Measurements from ENCODE around the gene MTOR. TPM values are rescaled to one million over a fixed set of nuclear protein-coding genes. Genes with fewer than 3 reads are reported as not detected.
"Not testable (repeated sequence)": the region's sequence is repeated elsewhere in the genome, so short reads cannot be mapped to it uniquely, and the experiment has no call there.

The MTOR gene
- total RNA-seq, 2 experiments from 2014 or later, result 43.0 to 45.2 TPM

- no peak overlapping the region for H3K4me3 Mint-ChIP-seq
- peaks cover 8% of the 10 kb centered on the region for H3K4me1 Mint-ChIP-seq
- peaks cover 42% of the 10 kb centered on the region for H3K36me3 Mint-ChIP-seq
- DNase-seq, result no peak
- H3K9me3 Mint-ChIP-seq, result no peaks in the 10 kb centered on the region
- H3K27ac Mint-ChIP-seq, result no peak overlapping the region
- H3K27me3 Mint-ChIP-seq, result no peaks in the 10 kb centered on the region
Observed at GRCh38 chr1:11072216-11072917, 190.0 kb downstream of the MTOR start.

GRCh38 chr1:11071463-11072215 is 190.7 kb downstream of the MTOR start:
- Mint-ChIP-seq H3K27ac (peak overlapping the region; percentile 50), H3K9me3 (no peaks in the 10 kb centered on the region), H3K36me3 (peaks cover 44% of the 10 kb centered on the region), H3K27me3 (no peaks in the 10 kb centered on the region), H3K4me3 (no peak overlapping the region), H3K4me1 (peaks cover 8% of the 10 kb centered on the region)
- no peak for DNase-seq

- H3K4me1 Mint-ChIP-seq, result peaks cover 8% of the 10 kb centered on the region
Observed at GRCh38 chr1:11070876-11071275, 191.5 kb downstream of the MTOR start.

GRCh38 chr1:11068600-11069473 is 193.5 kb downstream of the MTOR start:
- Mint-ChIP-seq H3K27ac (peak overlapping the region; percentile 81), H3K36me3 (peaks cover 47% of the 10 kb centered on the region), H3K27me3 (no peaks in the 10 kb centered on the region), H3K4me3 (no peak overlapping the region), H3K9me3 (no peaks in the 10 kb centered on the region), H3K4me1 (peaks cover 8% of the 10 kb centered on the region)
- DNase-seq, result no peak

More at GRCh38 chr1:11070876-11071275, 191.5 kb downstream of the MTOR start:
- Mint-ChIP-seq H3K4me3 (no peak overlapping the region), H3K36me3 (peaks cover 41% of the 10 kb centered on the region), H3K9me3 (no peaks in the 10 kb centered on the region), H3K27me3 (no peaks in the 10 kb centered on the region), H3K27ac (no peak overlapping the region)
- DNase-seq, result no peak

GRCh38 chr1:11067716-11068599 is 194.4 kb downstream of the MTOR start:
- H3K36me3 Mint-ChIP-seq, result peaks cover 53% of the 10 kb centered on the region
- H3K27me3 Mint-ChIP-seq, result no peaks in the 10 kb centered on the region
- no peak overlapping the region for H3K4me3 Mint-ChIP-seq
- no peak overlapping the region for H3K27ac Mint-ChIP-seq
- no peak for DNase-seq
- H3K4me1 Mint-ChIP-seq, result peaks cover 13% of the 10 kb centered on the region
- no peaks in the 10 kb centered on the region for H3K9me3 Mint-ChIP-seq

- H3K9me3 Mint-ChIP-seq, result no peaks in the 10 kb centered on the region
- H3K36me3 Mint-ChIP-seq, result peaks cover 62% of the 10 kb centered on the region
- peaks cover 31% of the 10 kb centered on the region for H3K4me1 Mint-ChIP-seq
- H3K27ac Mint-ChIP-seq, result no peak overlapping the region
- H3K27me3 Mint-ChIP-seq, result no peaks in the 10 kb centered on the region
- H3K4me3 Mint-ChIP-seq, result no peak overlapping the region
- no peak for DNase-seq
Observed at GRCh38 chr1:11065796-11066195, 196.6 kb downstream of the MTOR start.

GRCh38 chr1:11064942-11065341 is 197.4 kb downstream of the MTOR start:
- DNase-seq, result no peak
- no peak overlapping the region for H3K27ac Mint-ChIP-seq
- H3K9me3 Mint-ChIP-seq, result no peaks in the 10 kb centered on the region
- H3K4me1 Mint-ChIP-seq, result peaks cover 33% of the 10 kb centered on the region
- no peak overlapping the region for H3K4me3 Mint-ChIP-seq
- H3K36me3 Mint-ChIP-seq, result peaks cover 60% of the 10 kb centered on the region
- no peaks in the 10 kb centered on the region for H3K27me3 Mint-ChIP-seq

GRCh38 chr1:11063937-11064537 is 198.3 kb downstream of the MTOR start:
- not testable (repeated sequence) for H3K27ac Mint-ChIP-seq, H3K4me3 Mint-ChIP-seq, H3K9me3 Mint-ChIP-seq, H3K27me3 Mint-ChIP-seq, DNase-seq
- Mint-ChIP-seq H3K4me1 (peaks cover 27% of the 10 kb centered on the region), H3K36me3 (peaks cover 54% of the 10 kb centered on the region)

- peaks cover 62% of the 10 kb centered on the region for H3K36me3 Mint-ChIP-seq
- peaks cover 32% of the 10 kb centered on the region for H3K4me1 Mint-ChIP-seq
Observed at GRCh38 chr1:11062965-11063401, 199.4 kb downstream of the MTOR start.

GRCh38 chr1:11061652-11062365 is 200.5 kb downstream of the MTOR start:
- Mint-ChIP-seq H3K4me3 (peak overlapping the region; percentile 95), H3K27ac (peak overlapping the region; percentile 98), H3K36me3 (peaks cover 68% of the 10 kb centered on the region), H3K27me3 (no peaks in the 10 kb centered on the region), H3K9me3 (no peaks in the 10 kb centered on the region), H3K4me1 (peaks cover 39% of the 10 kb centered on the region)
- DNase-seq, result no peak

More at GRCh38 chr1:11062965-11063401, 199.4 kb downstream of the MTOR start:
- Mint-ChIP-seq H3K4me3 (peak overlapping the region; percentile 26), H3K27ac (peak overlapping the region; percentile 75), H3K27me3 (no peaks in the 10 kb centered on the region), H3K9me3 (no peaks in the 10 kb centered on the region)
- DNase-seq, result peak; percentile 64

GRCh38 chr1:11059968-11060830 is 202.2 kb downstream of the MTOR start, which contains the start of gene SRM:
SRM (minus strand) TSS chr1:11060018; CDS start chr1:11059943, 75 bp downstream.
- Mint-ChIP-seq H3K9me3 (no peaks in the 10 kb centered on the region), H3K27me3 (no peaks in the 10 kb centered on the region), H3K36me3 (peaks cover 56% of the 10 kb centered on the region), H3K27ac (peak within 1 kb of the TSS; percentile 98), H3K4me1 (peaks cover 41% of the 10 kb centered on the region), H3K4me3 (peak within 1 kb of the TSS; percentile 95)
- DNase-seq, result peak; percentile 98

- Mint-ChIP-seq H3K9me3 (no peaks in the 10 kb centered on the region), H3K4me1 (peaks cover 41% of the 10 kb centered on the region), H3K27ac (peak overlapping the region; percentile 94), H3K36me3 (peaks cover 51% of the 10 kb centered on the region), H3K4me3 (peak overlapping the region; percentile 94), H3K27me3 (peaks cover 2% of the 10 kb centered on the region)
- DNase-seq, result peak; percentile 47
Observed at GRCh38 chr1:11059155-11059967, 203.0 kb downstream of the MTOR start.
